HG03571 (cell line): ENCODE data around the gene IL17RC.
"Not testable (repeated sequence)": the region's sequence is repeated elsewhere in the genome, so short reads cannot be mapped to it uniquely, and the experiment has no call there.

Source experiments
- ATAC-seq: cut with Tn5 transposase; IDR thresholded peaks from one replicate; pipeline ENCODE4 v1.9.1; 2021; ENCODE audit not compliant: unreplicated experiment

Gene IL17RC

GRCh38 chr3:9914559-9915253 is 2.2 kb upstream of the IL17RC start:
- no peak for ATAC-seq

- no peak for ATAC-seq
Observed at GRCh38 chr3:9915254-9916141, 1.4 kb upstream of the IL17RC start.

- ATAC-seq, result no peak
Observed at GRCh38 chr3:9916346-9916733, 558 bp upstream of the IL17RC start.

GRCh38 chr3:9917820-9918219 is 922 bp downstream of the IL17RC start:
- ATAC-seq, result no peak

- no peak for ATAC-seq
Observed at GRCh38 chr3:9918261-9919038, 1.6 kb downstream of the IL17RC start.

GRCh38 chr3:9928158-9928557 is 11.3 kb downstream of the IL17RC start:
- ATAC-seq, result no peak

GRCh38 chr3:9930804-9931418 is 14.0 kb downstream of the IL17RC start:
- ATAC-seq, result no peak

GRCh38 chr3:9932535-9932842 is 15.6 kb downstream of the IL17RC start:
- ATAC-seq, result no peak

GRCh38 chr3:9932843-9933560 is 16.1 kb downstream of the IL17RC start:
- peak; percentile 63 for ATAC-seq

GRCh38 chr3:9933561-9934234 is 16.8 kb downstream of the IL17RC start, which contains the start of gene CRELD1:
CRELD1 (plus strand) TSS chr3:9933834; CDS start chr3:9934439, 605 bp downstream.
- peak; percentile 89 for ATAC-seq

- ATAC-seq, result no peak
Observed at GRCh38 chr3:9934235-9934621, 17.3 kb downstream of the IL17RC start.

- no peak for ATAC-seq
Observed at GRCh38 chr3:9934993-9935392, 18.1 kb downstream of the IL17RC start.

- ATAC-seq, result no peak
Observed at GRCh38 chr3:9935966-9936510, 19.1 kb downstream of the IL17RC start.

- ATAC-seq, result no peak
Observed at GRCh38 chr3:9937486-9938238, 20.8 kb downstream of the IL17RC start.

- ATAC-seq, result no peak
Observed at GRCh38 chr3:9938966-9939365, 22.1 kb downstream of the IL17RC start.

- not testable (repeated sequence) for ATAC-seq
Observed at GRCh38 chr3:9939906-9940305, 23.0 kb downstream of the IL17RC start.

- ATAC-seq, result no peak
Observed at GRCh38 chr3:9940746-9941145, 23.8 kb downstream of the IL17RC start.

- no peak for ATAC-seq
Observed at GRCh38 chr3:9942164-9942563, 25.3 kb downstream of the IL17RC start.
